Activated T-helper 2 cell treated with anti-CD3 and anti-CD28 coated beads, Interferon-gamma antibody, Interleukin-2, Interleukin-4, amounts not matched to agents 10 μg/mL and 5 μg/mL and 100 μg/mL, durations not matched to agents 14 hours and 24 hours and 36 hours (primary cell): Measurements from ENCODE around the gene MLEC. TPM values are rescaled to one million over a fixed set of nuclear protein-coding genes. Genes with fewer than 3 reads are reported as not detected.
"Not testable (repeated sequence)": the region's sequence is repeated elsewhere in the genome, so short reads cannot be mapped to it uniquely, and the experiment has no call there.

Experiments used
- DNase-seq: peaks from one replicate; pipeline ENCODE4 v3.0.0; 2021; ENCODE audit warnings: low spot score
- H3K27ac Mint-ChIP-seq: one replicate; pipeline ENCODE4 v1.8.0; 2021; ENCODE audit warnings: mixed read lengths
- H3K27me3 Mint-ChIP-seq: one replicate; pipeline ENCODE4 v1.8.0; 2021; ENCODE audit warnings: low read depth, mixed read lengths
- H3K36me3 Mint-ChIP-seq: one replicate; pipeline ENCODE4 v1.8.0; 2021; ENCODE audit warnings: low read depth, mixed read lengths
- H3K4me1 Mint-ChIP-seq: one replicate; pipeline ENCODE4 v1.8.0; 2021; ENCODE audit warnings: low read depth, mixed read lengths
- H3K4me3 Mint-ChIP-seq: one replicate; pipeline ENCODE4 v1.8.0; 2021; ENCODE audit warnings: low read depth, mild to moderate bottlenecking, moderate library complexity, mixed read lengths
- H3K9me3 Mint-ChIP-seq: one replicate; pipeline ENCODE4 v1.8.0; 2021; ENCODE audit warnings: mixed read lengths
- intact Hi-C: fragments of 100-400 bp; cut with micrococcal nuclease; formaldehyde crosslinking; loops from one replicate; pipeline ENCODE4 v1.15.1; 2023
- total RNA-seq: library from RNA; stranded (reverse); gene quantifications from 2 replicates; pipeline ENCODE4 v1.2.3, GENCODE V29; 2022

The MLEC gene
- total RNA-seq, 1 donor from 2014 or later, result 136 TPM

GRCh38 chr12:120720987-120721801 lies 34.2 kb downstream of the MLEC start:
- intact Hi-C loops, result loop anchor here (10.0 kb wide), 1 partner anchor 254 kb away; the partner anchor contains the start of gene HNF1A
- H3K36me3 Mint-ChIP-seq, result peaks cover 62% of the 10 kb centered on the region
- H3K4me1 Mint-ChIP-seq, result peaks cover 28% of the 10 kb centered on the region
- no peak for DNase-seq
- H3K27me3 Mint-ChIP-seq, result no peaks in the 10 kb centered on the region
- H3K27ac Mint-ChIP-seq, result peak overlapping the region; percentile 51
- no peaks in the 10 kb centered on the region for H3K9me3 Mint-ChIP-seq
- H3K4me3 Mint-ChIP-seq, result no peak overlapping the region

- Mint-ChIP-seq H3K36me3 (peaks cover 56% of the 10 kb centered on the region), H3K27ac (no peak overlapping the region), H3K27me3 (no peaks in the 10 kb centered on the region), H3K4me1 (peaks cover 32% of the 10 kb centered on the region), H3K9me3 (no peaks in the 10 kb centered on the region), H3K4me3 (no peak overlapping the region)
- intact Hi-C loops, result loop anchor here (10.0 kb wide), 1 partner anchor 253 kb away; the partner anchor contains the start of gene HNF1A
- DNase-seq, result no peak
Observed at GRCh38 chr12:120721866-120722265, 34.9 kb downstream of the MLEC start.

GRCh38 chr12:120722784-120723183 lies 35.8 kb downstream of the MLEC start:
- no peak for DNase-seq
- Mint-ChIP-seq H3K9me3 (no peaks in the 10 kb centered on the region), H3K36me3 (peaks cover 56% of the 10 kb centered on the region), H3K4me3 (no peak overlapping the region), H3K27ac (no peak overlapping the region), H3K4me1 (peaks cover 32% of the 10 kb centered on the region), H3K27me3 (no peaks in the 10 kb centered on the region)
- intact Hi-C loops, result loop anchor here (10.0 kb wide), 1 partner anchor 252 kb away; the partner anchor contains the start of gene HNF1A

GRCh38 chr12:120724720-120725119 lies 37.8 kb downstream of the MLEC start:
- Mint-ChIP-seq H3K9me3 (no peaks in the 10 kb centered on the region), H3K27me3 (no peaks in the 10 kb centered on the region), H3K27ac (no peak overlapping the region), H3K36me3 (peaks cover 46% of the 10 kb centered on the region), H3K4me1 (peaks cover 24% of the 10 kb centered on the region), H3K4me3 (peak overlapping the region; percentile 96)
- DNase-seq, result no peak
- intact Hi-C loops, result loop anchor here (1.0 to 10.0 kb wide), 5 partner anchors 14 to 250 kb away; partner anchors contain the start of genes HNF1A, MLEC and UNC119B

GRCh38 chr12:120725151-120725658 lies 38.3 kb downstream of the MLEC start:
- no peak for DNase-seq
- H3K36me3 Mint-ChIP-seq, result peaks cover 45% of the 10 kb centered on the region
- intact Hi-C loops, result loop anchor here (1.0 to 10.0 kb wide), 5 partner anchors 15 to 250 kb away; partner anchors contain the start of genes HNF1A, MLEC and UNC119B
- H3K27ac Mint-ChIP-seq, result peak overlapping the region; percentile 8
- H3K9me3 Mint-ChIP-seq, result no peaks in the 10 kb centered on the region
- H3K27me3 Mint-ChIP-seq, result no peaks in the 10 kb centered on the region
- H3K4me3 Mint-ChIP-seq, result peak overlapping the region; percentile 96
- peaks cover 24% of the 10 kb centered on the region for H3K4me1 Mint-ChIP-seq

GRCh38 chr12:120725659-120726509 lies 38.9 kb downstream of the MLEC start, which contains the start of gene ACADS:
Gene ACADS, plus strand, starts transcription at chr12:120725826. Its CDS starts 60 bp downstream, at chr12:120725886.
- DNase-seq, result peak; percentile 87
- Mint-ChIP-seq H3K4me3 (peak within 1 kb of the TSS; percentile 96), H3K4me1 (peaks cover 20% of the 10 kb centered on the region), H3K27ac (peak within 1 kb of the TSS; percentile 79), H3K36me3 (peaks cover 43% of the 10 kb centered on the region), H3K27me3 (no peaks in the 10 kb centered on the region), H3K9me3 (no peaks in the 10 kb centered on the region)
- intact Hi-C loops, result loop anchor here (1.0 to 10.0 kb wide), 5 partner anchors 16 to 249 kb away; partner anchors contain the start of genes HNF1A, MLEC and UNC119B

- Mint-ChIP-seq H3K36me3 (peaks cover 39% of the 10 kb centered on the region), H3K27ac (peak overlapping the region; percentile 79), H3K4me3 (peak overlapping the region; percentile 96), H3K9me3 (no peaks in the 10 kb centered on the region), H3K27me3 (no peaks in the 10 kb centered on the region), H3K4me1 (peaks cover 18% of the 10 kb centered on the region)
- DNase-seq, result no peak
- intact Hi-C loops, result loop anchor here (5.0 to 10.0 kb wide), 3 partner anchors 36 to 248 kb away; partner anchors contain the start of genes HNF1A and MLEC
Observed at GRCh38 chr12:120726510-120726793, 39.5 kb downstream of the MLEC start.

GRCh38 chr12:120726961-120727360 lies 40.0 kb downstream of the MLEC start:
- H3K4me1 Mint-ChIP-seq, result peaks cover 18% of the 10 kb centered on the region
- H3K36me3 Mint-ChIP-seq, result peaks cover 38% of the 10 kb centered on the region
- DNase-seq, result no peak
- H3K4me3 Mint-ChIP-seq, result peak overlapping the region; percentile 26
- intact Hi-C loops, result loop anchor here (5.0 to 10.0 kb wide), 3 partner anchors 35 to 248 kb away; partner anchors contain the start of genes HNF1A and MLEC
- no peaks in the 10 kb centered on the region for H3K9me3 Mint-ChIP-seq
- H3K27me3 Mint-ChIP-seq, result no peaks in the 10 kb centered on the region
- no peak overlapping the region for H3K27ac Mint-ChIP-seq

- H3K4me1 Mint-ChIP-seq, H3K27me3 Mint-ChIP-seq, H3K9me3 Mint-ChIP-seq, DNase-seq, H3K27ac Mint-ChIP-seq, intact Hi-C loops, H3K4me3 Mint-ChIP-seq: not testable (repeated sequence)
- peaks cover 29% of the 10 kb centered on the region for H3K36me3 Mint-ChIP-seq
Observed at GRCh38 chr12:120732198-120732597, 45.2 kb downstream of the MLEC start.

GRCh38 chr12:120733574-120733973 lies 46.6 kb downstream of the MLEC start:
- intact Hi-C loops, result no loop called here
- peaks cover 25% of the 10 kb centered on the region for H3K36me3 Mint-ChIP-seq
- no peak for DNase-seq
- peaks cover 3% of the 10 kb centered on the region for H3K4me1 Mint-ChIP-seq
- H3K27ac Mint-ChIP-seq, result no peak overlapping the region
- H3K4me3 Mint-ChIP-seq, result no peak overlapping the region
- H3K27me3 Mint-ChIP-seq, result no peaks in the 10 kb centered on the region
- H3K9me3 Mint-ChIP-seq, result no peaks in the 10 kb centered on the region

- no peak for DNase-seq
- no peak overlapping the region for H3K27ac Mint-ChIP-seq
- H3K9me3 Mint-ChIP-seq, result no peaks in the 10 kb centered on the region
- H3K4me3 Mint-ChIP-seq, result no peak overlapping the region
- H3K4me1 Mint-ChIP-seq, result peaks cover 3% of the 10 kb centered on the region
- H3K27me3 Mint-ChIP-seq, result no peaks in the 10 kb centered on the region
- intact Hi-C loops, result no loop called here
- peaks cover 25% of the 10 kb centered on the region for H3K36me3 Mint-ChIP-seq
Observed at GRCh38 chr12:120734210-120734609, 47.3 kb downstream of the MLEC start.

- no peaks in the 10 kb centered on the region for H3K27me3 Mint-ChIP-seq
- DNase-seq, result no peak
- no peak overlapping the region for H3K27ac Mint-ChIP-seq
- H3K9me3 Mint-ChIP-seq, result no peaks in the 10 kb centered on the region
- H3K4me3 Mint-ChIP-seq, result no peak overlapping the region
- peaks cover 18% of the 10 kb centered on the region for H3K36me3 Mint-ChIP-seq
- H3K4me1 Mint-ChIP-seq, result no peaks in the 10 kb centered on the region
- intact Hi-C loops, result no loop called here
Observed at GRCh38 chr12:120735181-120735580, 48.2 kb downstream of the MLEC start.
